HuH-7 (cell line): ENCODE measurements around the gene UXS1.

Source experiments
- DNase-seq: peaks from one replicate; pipeline ENCODE4 v3.0.0; 2011; ENCODE audit warnings: low spot score

UXS1 gene

GRCh38 chr2:106130251-106130998 is 63.7 kb downstream of the UXS1 start:
- no peak for DNase-seq

- no peak for DNase-seq
Measured at GRCh38 chr2:106129592-106129991, 64.5 kb downstream of the UXS1 start.

- no peak for DNase-seq
Measured at GRCh38 chr2:106129150-106129549, 65.0 kb downstream of the UXS1 start.

- no peak for DNase-seq
Measured at GRCh38 chr2:106127776-106128268, 66.3 kb downstream of the UXS1 start.

GRCh38 chr2:106127282-106127771 is 66.8 kb downstream of the UXS1 start:
- DNase-seq: no peak

GRCh38 chr2:106126705-106127281 is 67.3 kb downstream of the UXS1 start:
- peak; percentile 44 for DNase-seq

GRCh38 chr2:106126295-106126694 is 67.8 kb downstream of the UXS1 start:
- no peak for DNase-seq

- no peak for DNase-seq
Measured at GRCh38 chr2:106124905-106125549, 69.1 kb downstream of the UXS1 start.

GRCh38 chr2:106124106-106124756 is 69.9 kb downstream of the UXS1 start:
- DNase-seq: no peak

- no peak for DNase-seq
Measured at GRCh38 chr2:106122157-106122556, 71.9 kb downstream of the UXS1 start.

- no peak for DNase-seq
Measured at GRCh38 chr2:106120432-106120831, 73.7 kb downstream of the UXS1 start.

GRCh38 chr2:106119074-106119473 is 75.0 kb downstream of the UXS1 start:
- DNase-seq: no peak

GRCh38 chr2:106117882-106118684 is 76.0 kb downstream of the UXS1 start:
- DNase-seq: no peak

GRCh38 chr2:106117347-106117746 is 76.8 kb downstream of the UXS1 start:
- DNase-seq: no peak

- no peak for DNase-seq
Measured at GRCh38 chr2:106116248-106116647, 77.9 kb downstream of the UXS1 start.

GRCh38 chr2:106115665-106116064 is 78.4 kb downstream of the UXS1 start:
- no peak for DNase-seq

- DNase-seq: peak; percentile 17
Measured at GRCh38 chr2:106115250-106115649, 78.9 kb downstream of the UXS1 start.

- DNase-seq: no peak
Measured at GRCh38 chr2:106114166-106114565, 79.9 kb downstream of the UXS1 start.

GRCh38 chr2:106113361-106113966 is 80.6 kb downstream of the UXS1 start:
- no peak for DNase-seq

- no peak for DNase-seq
Measured at GRCh38 chr2:106111882-106112571, 82.1 kb downstream of the UXS1 start.
